Measurements from ENCODE around the gene TTLL8.

GRCh38 chr22:49968831-49969661 lies 89.1 kb downstream of the TTLL8 start:
- TF ChIP-seq CTCF (conservative IDR thresholded peaks at IDR 0.05 in 1 of 2, IDR thresholded peaks at IDR 0.05 in 1 of 2; ENCODE audit: low read depth in 1 of 2, low read length in 2 of 2), result no peak
- no peak for TF ChIP-seq EZH2 (IDR thresholded peaks at IDR 0.05; ENCODE audit: low read length, missing control alignments)

Data from fibroblast of lung (primary cell).